Loucy (cell line): ENCODE data around the gene FMNL2.

Experiments
- H2AFZ ChIP-seq: fragments of 200-600 bp; sonication (generic); 2 replicates; pipeline ENCODE4 v1.6.0; 2016; ENCODE audit warnings: antibody characterized with exemption, mild to moderate bottlenecking, low read length, moderate library complexity
- H3F3A ChIP-seq: fragments of 200-600 bp; 2 replicates; pipeline ENCODE4 v1.6.0; 2016; ENCODE audit warnings: antibody characterized with exemption, low read depth, mild to moderate bottlenecking
- H3K27me3 ChIP-seq: fragments of 200-600 bp; sonication (generic); 2 replicates; pipeline ENCODE4 v1.6.1; 2014; ENCODE audit warnings: low read length, mild to moderate bottlenecking; ENCODE audit not compliant: insufficient read depth, poor library complexity, severe bottlenecking
- H3K36me3 ChIP-seq: fragments of 200-600 bp; sonication (generic); 2 replicates; pipeline ENCODE4 v1.6.1; 2016; ENCODE audit warnings: low read length; ENCODE audit not compliant: insufficient read depth
- H3K4me1 ChIP-seq: fragments of 200-600 bp; sonication (generic); 2 replicates; pipeline ENCODE4 v1.5.1; 2014; ENCODE audit warnings: low read length, mild to moderate bottlenecking; ENCODE audit not compliant: insufficient read depth, poor library complexity, severe bottlenecking
- H3K4me2 ChIP-seq: fragments of 200-600 bp; sonication (generic); 2 replicates; pipeline ENCODE4 v1.6.0; 2014; ENCODE audit warnings: antibody characterized with exemption, low read length, low read depth, mild to moderate bottlenecking; ENCODE audit not compliant: poor library complexity, severe bottlenecking
- H3K4me3 ChIP-seq: fragments of 200-600 bp; sonication (generic); 2 replicates; pipeline ENCODE4 v1.5.1; 2014; ENCODE audit warnings: low read length, mild to moderate bottlenecking, mixed read lengths; ENCODE audit not compliant: poor library complexity, severe bottlenecking
- H3K79me2 ChIP-seq: fragments of 200-600 bp; sonication (generic); 2 replicates; pipeline ENCODE4 v1.6.1; 2014; ENCODE audit warnings: low read length; ENCODE audit not compliant: insufficient read depth
- H3K9ac ChIP-seq: fragments of 200-600 bp; sonication (generic); 2 replicates; pipeline ENCODE4 v1.6.0; 2014; ENCODE audit warnings: mild to moderate bottlenecking, low read depth, low read length, moderate library complexity; ENCODE audit not compliant: poor library complexity, severe bottlenecking
- H3K9me2 ChIP-seq: fragments of 200-600 bp; sonication (generic); replicated peaks from 2 replicates; pipeline ENCODE4 v1.6.1; 2016; ENCODE audit warnings: low read depth, low read length, mixed read lengths
- H3K9me3 ChIP-seq: fragments of 200-600 bp; sonication (generic); 2 replicates; pipeline ENCODE4 v1.6.1; 2014; ENCODE audit warnings: mild to moderate bottlenecking, antibody characterized with exemption, low read length, low read depth; ENCODE audit not compliant: insufficient read depth
- H4K20me1 ChIP-seq: fragments of 200-600 bp; sonication (generic); 2 replicates; pipeline ENCODE4 v1.6.0; 2014; ENCODE audit warnings: antibody characterized with exemption, low read length, mild to moderate bottlenecking; ENCODE audit not compliant: insufficient read depth, poor library complexity, severe bottlenecking
- CTCF ChIP-seq: fragments of 200-600 bp; sonication (generic); conservative IDR thresholded peaks from 2 replicates; pipeline ENCODE4 v1.5.1; 2014; ENCODE audit warnings: mild to moderate bottlenecking, antibody characterized with exemption, low read length
- EZH2phosphoT487 ChIP-seq: fragments of 200-600 bp; IDR thresholded peaks from 2 replicates; pipeline ENCODE4 v1.6.1; 2018; ENCODE audit warnings: antibody characterized with exemption, mild to moderate bottlenecking, moderate library complexity, borderline replicate concordance

Gene FMNL2

GRCh38 chr2:152481881-152482583 is 147.1 kb downstream of the FMNL2 start:
- Histone ChIP-seq H3K9ac (no peak overlapping the region), H3F3A (no peaks in the 10 kb centered on the region), H3K9me3 (no peaks in the 10 kb centered on the region), H3K9me2 (no peaks in the 10 kb centered on the region), H3K27me3 (no peaks in the 10 kb centered on the region), H3K36me3 (no peaks in the 10 kb centered on the region), H4K20me1 (no peaks in the 10 kb centered on the region), H3K4me1 (no peaks in the 10 kb centered on the region), H3K4me3 (no peak overlapping the region), H2AFZ (no peak overlapping the region), H3K79me2 (no peaks in the 10 kb centered on the region), H3K4me2 (no peak overlapping the region)
- no peak for TF ChIP-seq CTCF
- no peak for TF ChIP-seq EZH2phosphoT487

- TF ChIP-seq EZH2phosphoT487 (no peak), CTCF (no peak)
- H3K4me1 ChIP-seq: no peaks in the 10 kb centered on the region
- no peaks in the 10 kb centered on the region for H3K9me3 ChIP-seq
- no peak overlapping the region for H2AFZ ChIP-seq
- no peaks in the 10 kb centered on the region for H4K20me1 ChIP-seq
- no peaks in the 10 kb centered on the region for H3K36me3 ChIP-seq
- no peak overlapping the region for H3K4me3 ChIP-seq
- no peak overlapping the region for H3K9ac ChIP-seq
- H3F3A ChIP-seq: no peaks in the 10 kb centered on the region
- no peak overlapping the region for H3K4me2 ChIP-seq
- H3K27me3 ChIP-seq: no peaks in the 10 kb centered on the region
- H3K79me2 ChIP-seq: no peaks in the 10 kb centered on the region
- H3K9me2 ChIP-seq: no peaks in the 10 kb centered on the region
Observed at GRCh38 chr2:152483276-152484063, 148.5 kb downstream of the FMNL2 start.

GRCh38 chr2:152485954-152486736 is 151.2 kb downstream of the FMNL2 start:
- no peaks in the 10 kb centered on the region for H3K9me3 ChIP-seq
- no peak overlapping the region for H2AFZ ChIP-seq
- no peak overlapping the region for H3K9ac ChIP-seq
- H3K79me2 ChIP-seq: no peaks in the 10 kb centered on the region
- no peak overlapping the region for H3K4me3 ChIP-seq
- no peaks in the 10 kb centered on the region for H3K9me2 ChIP-seq
- H3K4me1 ChIP-seq: no peaks in the 10 kb centered on the region
- H3F3A ChIP-seq: no peaks in the 10 kb centered on the region
- H3K4me2 ChIP-seq: no peak overlapping the region
- no peak for TF ChIP-seq CTCF
- no peaks in the 10 kb centered on the region for H3K36me3 ChIP-seq
- H3K27me3 ChIP-seq: no peaks in the 10 kb centered on the region
- no peaks in the 10 kb centered on the region for H4K20me1 ChIP-seq
